Left lung (tissue), 14 donors: ENCODE data around the gene SIRT4. TPM values are rescaled to one million over a fixed set of nuclear protein-coding genes. Genes with fewer than 3 reads are reported as not detected.
A peak's percentile ranks its signal among the peaks of the same experiment; 100 is the strongest.
"Not testable (repeated sequence)": the region's sequence is repeated elsewhere in the genome, so short reads cannot be mapped to it uniquely, and the experiment has no call there.

Experiments used
- ATAC-seq: fragments of 200-7000 bp; cut with Tn5 transposase; one replicate; pipeline ENCODE4 v1.9.1; 2020; ENCODE audit warnings: moderate library complexity
- DNase-seq, 4 donors: peaks; one replicate each; pipeline ENCODE4 v3.0.0-alpha.2; 2013 to 2020
- H3K27ac ChIP-seq, 2 donors: fragments of 200-600 bp; sonication (generic) in 1 of 2; one replicate each; pipeline versions ENCODE4 v1.5.0 to v1.8.0; 2020 to 2021
- H3K27me3 ChIP-seq, 2 donors: fragments of 200-600 bp; sonication (generic) in 1 of 2; one replicate each; pipeline versions ENCODE4 v1.5.0 to v1.8.0; 2020 to 2021
- H3K36me3 ChIP-seq, 2 donors: fragments of 200-600 bp; sonication (generic) in 1 of 2; one replicate each; pipeline versions ENCODE4 v1.5.0 to v1.8.0; 2020 to 2021
- H3K4me1 ChIP-seq, 2 donors: fragments of 200-600 bp; one replicate each; pipeline ENCODE4 v1.8.0; 2021
- H3K4me3 ChIP-seq, 2 donors: fragments of 200-600 bp; sonication (generic) in 1 of 2; one replicate each; pipeline versions ENCODE4 v1.5.0 to v1.8.0; 2020 to 2021; ENCODE audit warnings: mild to moderate bottlenecking in 1 of 2
- H3K9me3 ChIP-seq, 2 donors: fragments of 200-600 bp; sonication (generic) in 1 of 2; one replicate each; pipeline versions ENCODE4 v1.5.0 to v1.8.0; 2020 to 2021
- intact Hi-C, 2 donors: fragments of 100-400 bp; cut with DNase I; formaldehyde crosslinking; loops; one replicate each; pipeline versions ENCODE4 v1.11.2 to v1.14.2; 2022
- long read RNA-seq, 12 donors: library from polyadenylated mRNA in 2 of 12; unstranded in 2 of 12; transcript quantifications; one replicate each; pipeline ENCODE4 v2.0.0 and lab custom pipeline, GENCODE V29; 2019 to 2026
- polyA plus RNA-seq, 6 donors: library from polyadenylated mRNA; unstranded; fragments of 120-200 nt; gene quantifications; one replicate each; pipeline ENCODE4 v1.2.1, GENCODE V29; 2013; ENCODE audit not compliant: insufficient read length in 6 of 6
- total RNA-seq, 2 donors: library from RNA; stranded (reverse); fragmentation: NEBNext Ultra II Directional; extraction: Animal tissue kit (Norgen Biotek cat#: 25700); gene quantifications; one replicate each; pipeline ENCODE4 v1.2.1, GENCODE V29; 2021
- TF ChIP-seq, protein P1 (sequence below), 2 donors: fragments of 200-600 bp; sonication (generic) in 1 of 2; IDR thresholded peaks; one replicate each; pipeline versions ENCODE4 v1.5.0 to v1.8.0; 2021; ENCODE audit warnings: antibody characterized with exemption in 2 of 2
- donor health status: DM: no; HTN: yes; CAD: no.
- donor health status: DM: no; HTN: no; CAD: no.

Gene SIRT4, protein sequence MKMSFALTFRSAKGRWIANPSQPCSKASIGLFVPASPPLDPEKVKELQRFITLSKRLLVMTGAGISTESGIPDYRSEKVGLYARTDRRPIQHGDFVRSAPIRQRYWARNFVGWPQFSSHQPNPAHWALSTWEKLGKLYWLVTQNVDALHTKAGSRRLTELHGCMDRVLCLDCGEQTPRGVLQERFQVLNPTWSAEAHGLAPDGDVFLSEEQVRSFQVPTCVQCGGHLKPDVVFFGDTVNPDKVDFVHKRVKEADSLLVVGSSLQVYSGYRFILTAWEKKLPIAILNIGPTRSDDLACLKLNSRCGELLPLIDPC
- total RNA-seq: 1 to 10 TPM; 1.7 to 2.3 TPM
- 1 to 10 TPM; 2.2 to 3.8 (median 3.0) TPM for polyA plus RNA-seq
- long read RNA-seq, donor 1, partial matches to known transcripts: 0 of 2 reads
- long read RNA-seq, donor 1, other reads (novel, unspliced or antisense): 0 of 2 reads
- long read RNA-seq, donor 2: 0 reads
- long read RNA-seq, donor 3: 0 reads
- long read RNA-seq, donor 4, partial matches to known transcripts: 2 of 3 reads
- long read RNA-seq, donor 4, other reads (novel, unspliced or antisense): 0 of 3 reads
- long read RNA-seq, donor 5: 0 reads
- long read RNA-seq, donor 6, partial matches to known transcripts: 0 of 2 reads
- long read RNA-seq, donor 6, other reads (novel, unspliced or antisense): 0 of 2 reads
- long read RNA-seq, donor 7, partial matches to known transcripts: 0 of 1 reads
- long read RNA-seq, donor 7, other reads (novel, unspliced or antisense): 0 of 1 reads
- long read RNA-seq, donor 8, partial matches to known transcripts: 0 of 2 reads
- long read RNA-seq, donor 8, other reads (novel, unspliced or antisense): 0 of 2 reads
- long read RNA-seq, donor 9: 0 reads
- long read RNA-seq, donor 10, partial matches to known transcripts: 2 of 2 reads
- long read RNA-seq, donor 10, other reads (novel, unspliced or antisense): 0 of 2 reads
- long read RNA-seq, donor 11, partial matches to known transcripts: 0 of 1 reads
- long read RNA-seq, donor 11, other reads (novel, unspliced or antisense): 0 of 1 reads
- long read RNA-seq, donor 12: 0 reads

DNA sequence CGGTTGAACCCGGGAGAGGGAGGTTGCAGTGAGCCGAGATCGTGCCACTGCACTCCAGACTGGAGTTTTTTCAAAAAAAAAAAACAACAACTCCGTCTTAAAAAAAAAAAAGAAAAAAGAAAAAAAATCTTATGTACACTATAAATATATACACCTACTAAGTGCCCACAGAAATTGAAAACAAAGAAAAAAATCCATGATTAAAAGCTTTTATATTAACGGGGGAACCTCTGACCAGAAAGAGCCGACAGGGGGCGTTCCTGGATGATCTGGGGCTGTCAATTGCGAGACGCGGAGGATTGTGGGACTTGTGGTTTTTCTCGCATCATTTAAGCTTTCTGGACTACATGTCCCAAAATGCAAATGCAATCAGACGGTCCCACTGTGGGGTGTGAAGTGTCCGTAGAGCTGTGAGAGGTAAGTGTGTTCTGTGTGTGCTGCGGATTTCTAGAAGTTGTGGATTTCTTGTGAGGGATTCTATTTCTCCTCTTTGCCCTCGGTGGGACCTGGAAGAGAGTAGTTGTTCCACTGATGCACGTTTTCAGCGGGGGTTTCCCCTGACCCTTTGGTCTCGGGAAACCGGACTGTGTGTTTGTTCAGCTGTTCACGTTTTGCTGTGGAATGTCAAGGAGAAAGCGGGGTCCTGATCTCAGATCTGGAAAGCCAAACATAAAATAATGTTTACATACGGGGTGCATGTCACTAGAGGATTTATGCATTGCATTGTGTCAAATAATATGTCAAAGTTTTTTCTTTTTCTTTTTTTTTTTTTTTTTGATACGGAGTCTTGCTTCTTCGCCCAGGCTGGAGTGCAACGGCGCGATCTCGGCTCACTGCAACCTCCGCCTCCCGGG is at the start of gene SIRT4:
TSS of gene SIRT4 (plus strand) at position 360 of the 854 bp plus-strand sequence. CDS start 1,241 bp downstream, outside the sequence.
- no peaks in the 10 kb centered on the region for H3K9me3 ChIP-seq
- no peaks in the 10 kb centered on the region for H3K36me3 ChIP-seq
- no peaks in the 10 kb centered on the region for H3K27me3 ChIP-seq
- TF ChIP-seq, protein P1, sequence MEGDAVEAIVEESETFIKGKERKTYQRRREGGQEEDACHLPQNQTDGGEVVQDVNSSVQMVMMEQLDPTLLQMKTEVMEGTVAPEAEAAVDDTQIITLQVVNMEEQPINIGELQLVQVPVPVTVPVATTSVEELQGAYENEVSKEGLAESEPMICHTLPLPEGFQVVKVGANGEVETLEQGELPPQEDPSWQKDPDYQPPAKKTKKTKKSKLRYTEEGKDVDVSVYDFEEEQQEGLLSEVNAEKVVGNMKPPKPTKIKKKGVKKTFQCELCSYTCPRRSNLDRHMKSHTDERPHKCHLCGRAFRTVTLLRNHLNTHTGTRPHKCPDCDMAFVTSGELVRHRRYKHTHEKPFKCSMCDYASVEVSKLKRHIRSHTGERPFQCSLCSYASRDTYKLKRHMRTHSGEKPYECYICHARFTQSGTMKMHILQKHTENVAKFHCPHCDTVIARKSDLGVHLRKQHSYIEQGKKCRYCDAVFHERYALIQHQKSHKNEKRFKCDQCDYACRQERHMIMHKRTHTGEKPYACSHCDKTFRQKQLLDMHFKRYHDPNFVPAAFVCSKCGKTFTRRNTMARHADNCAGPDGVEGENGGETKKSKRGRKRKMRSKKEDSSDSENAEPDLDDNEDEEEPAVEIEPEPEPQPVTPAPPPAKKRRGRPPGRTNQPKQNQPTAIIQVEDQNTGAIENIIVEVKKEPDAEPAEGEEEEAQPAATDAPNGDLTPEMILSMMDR (IDR thresholded peaks at IDR 0.05): peak; percentile 67 to 78
- peak in 3 of 4 donors; percentile 89 to 94 (median 90) for DNase-seq
- peak within 1 kb of the TSS; percentile 41 to 70 for H3K4me3 ChIP-seq
- intact Hi-C loops: no loop called here
- peak within 1 kb of the TSS; percentile 68 to 73 for H3K27ac ChIP-seq
- ATAC-seq: peak; percentile 99
- H3K4me1 ChIP-seq: peaks cover 0 to 11% of the 10 kb centered on the region in 2 donors

DNA sequence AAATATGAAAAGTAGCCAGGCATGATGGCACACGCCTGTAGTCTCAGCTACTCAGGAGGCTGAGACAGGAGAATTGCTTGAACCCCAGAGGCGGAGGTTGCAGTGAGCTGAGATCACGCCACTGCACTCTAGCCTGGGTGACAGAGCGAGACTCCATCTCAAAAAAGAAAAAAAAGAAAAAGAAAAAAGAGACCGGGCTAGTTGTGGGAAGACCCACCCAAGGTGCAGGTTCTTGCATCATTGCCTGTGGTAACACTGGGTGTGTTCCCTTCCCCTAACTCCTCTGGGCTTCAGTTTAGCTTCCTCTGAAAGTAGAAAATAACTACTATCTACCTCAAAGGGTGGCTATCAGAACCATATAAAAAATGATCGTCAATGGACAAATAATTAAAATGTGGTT is 48.8 kb upstream of the SIRT4 start:
- H3K27me3 ChIP-seq, H3K4me3 ChIP-seq, H3K9me3 ChIP-seq, DNase-seq, intact Hi-C loops, ATAC-seq: not testable (repeated sequence)
- H3K27ac ChIP-seq: peak overlapping the region; percentile 48 to 91
- peaks cover 32 to 99% of the 10 kb centered on the region in 2 donors for H3K4me1 ChIP-seq
- peaks cover 0 to 12% of the 10 kb centered on the region in 2 donors for H3K36me3 ChIP-seq

DNA sequence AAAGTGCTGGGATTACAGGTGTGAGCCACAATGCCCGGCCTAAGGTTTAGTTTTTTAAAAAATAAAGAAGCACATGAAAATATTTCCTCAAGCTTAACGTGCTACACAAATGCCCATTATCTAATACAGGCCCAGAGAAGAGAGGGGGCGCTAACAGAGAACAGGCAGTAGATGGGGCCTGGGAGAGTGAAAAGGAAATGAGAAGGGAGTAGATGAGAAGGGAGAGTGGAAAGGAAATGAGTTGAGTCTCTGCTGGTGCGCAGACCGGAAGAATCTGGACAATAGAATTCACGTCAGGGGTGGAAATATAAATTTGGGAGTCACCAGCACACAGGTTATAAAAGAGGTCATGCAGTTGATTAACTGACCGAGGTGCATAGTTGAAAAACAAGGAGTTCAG is 47.3 kb upstream of the SIRT4 start:
- Histone ChIP-seq H3K4me3 (no peak overlapping the region), H3K36me3 (peaks cover 0 to 12% of the 10 kb centered on the region in 2 donors), H3K27me3 (no peaks in the 10 kb centered on the region), H3K9me3 (no peaks in the 10 kb centered on the region), H3K4me1 (peaks cover 25 to 100% of the 10 kb centered on the region in 2 donors), H3K27ac (peak overlapping the region; percentile 62 to 91)
- TF ChIP-seq, protein P1 (IDR thresholded peaks at IDR 0.05): no peak
- intact Hi-C loops: no loop called here
- DNase-seq: no peak
- ATAC-seq: no peak

DNA sequence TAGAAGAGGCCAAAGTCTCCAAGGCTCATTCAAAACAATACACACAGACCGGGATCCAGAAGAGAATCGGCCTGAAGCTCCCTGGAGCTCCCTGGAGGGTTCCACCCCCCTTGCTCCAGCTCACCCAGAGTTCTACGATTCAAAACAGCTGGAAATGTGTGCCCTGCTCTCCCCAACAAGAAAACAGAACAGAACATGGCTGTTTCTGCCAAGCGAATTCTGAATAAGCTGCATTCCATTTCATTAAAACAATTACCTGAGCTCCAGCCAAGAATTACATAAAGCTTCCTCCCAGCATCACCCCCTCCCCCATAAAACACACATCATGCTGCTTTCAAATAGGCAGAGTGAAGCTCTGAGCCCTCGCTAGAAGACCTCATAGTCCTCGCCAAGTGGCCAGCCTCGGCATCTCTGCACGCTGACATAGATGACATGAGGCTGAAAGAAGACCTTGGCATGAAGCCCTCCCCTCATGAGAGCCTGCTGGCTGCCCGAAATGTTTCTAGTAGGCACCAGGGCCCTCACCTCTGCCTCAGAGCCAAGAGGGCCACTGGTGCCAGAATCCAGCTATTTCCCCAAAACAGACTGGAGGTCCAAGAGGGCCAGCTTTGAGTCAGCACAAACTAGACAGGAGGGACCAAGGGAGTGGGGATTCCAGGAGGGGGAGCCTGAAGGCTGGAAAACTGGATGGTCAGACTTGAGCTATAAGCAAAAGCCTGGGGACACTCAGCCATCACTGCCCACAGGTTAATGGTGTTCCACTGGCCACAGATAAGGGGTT is 44.9 kb upstream of the SIRT4 start:
- peaks cover 0 to 12% of the 10 kb centered on the region in 2 donors for H3K36me3 ChIP-seq
- ATAC-seq (peak; percentile 80), DNase-seq (peak in 2 of 4 donors; percentile 78 to 87)
- no peaks in the 10 kb centered on the region for H3K9me3 ChIP-seq
- H3K4me1 ChIP-seq: peaks cover 25 to 100% of the 10 kb centered on the region in 2 donors
- TF ChIP-seq, protein P1 (IDR thresholded peaks at IDR 0.05): no peak
- peak overlapping the region; percentile 81 to 91 for H3K27ac ChIP-seq
- no peak overlapping the region for H3K4me3 ChIP-seq
- intact Hi-C loops: no loop called here
- no peaks in the 10 kb centered on the region for H3K27me3 ChIP-seq
